Measurements from ENCODE around the gene LDLRAD3. TPM values are rescaled to one million over a fixed set of nuclear protein-coding genes. Genes with fewer than 3 reads are reported as not detected.
"Not testable (repeated sequence)": the region's sequence is repeated elsewhere in the genome, so short reads cannot be mapped to it uniquely, and the experiment has no call there.

Gene LDLRAD3
- total RNA-seq, 1 donor from 2014 or later, result 35.6 TPM

DNA sequence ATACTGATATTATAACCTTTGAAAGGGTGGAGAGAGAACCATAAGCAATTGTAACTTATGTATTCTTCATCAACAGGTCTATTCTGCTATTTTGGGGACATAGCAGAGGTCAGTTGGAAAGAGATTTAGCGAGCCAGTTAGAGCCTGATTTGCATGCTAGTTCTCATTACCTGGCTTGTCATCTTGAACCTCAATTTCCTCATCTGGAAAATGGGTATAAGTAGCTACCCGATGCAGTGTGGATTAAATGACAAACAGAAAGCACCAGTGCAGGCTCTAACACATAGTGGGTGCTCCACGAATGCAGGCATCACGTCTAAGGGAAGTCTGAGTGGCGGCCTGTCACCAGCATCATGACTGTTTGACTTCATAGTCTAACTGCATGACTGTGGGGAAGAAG, 67.7 kb downstream of the LDLRAD3 start:
- peaks cover 20% of the 10 kb centered on the region for H4K20me1 ChIP-seq (ENCODE audit: low read depth)

DNA sequence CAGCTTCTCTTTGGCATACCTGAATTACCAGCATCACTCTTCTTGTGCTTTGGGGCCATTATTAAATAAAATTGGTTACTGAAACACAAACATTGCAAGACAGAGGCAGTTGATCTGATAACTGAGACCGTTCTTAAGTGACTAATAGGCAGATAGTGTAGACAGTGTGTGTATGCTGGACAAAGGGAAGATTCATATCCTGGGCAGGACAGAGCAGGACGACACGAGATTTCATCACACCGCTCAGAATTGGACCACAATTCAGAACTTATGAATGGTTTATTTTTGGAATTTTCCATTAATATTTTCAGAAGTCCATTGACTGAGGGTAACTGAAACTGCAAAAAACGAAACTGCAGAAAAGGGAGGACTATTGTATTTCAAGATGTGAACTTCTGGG, 68.6 kb downstream of the LDLRAD3 start:
- H3K4me3 Mint-ChIP-seq, result no peak overlapping the region
- no peak overlapping the region for H3K27ac ChIP-seq
- H3K36me3 ChIP-seq, result no peaks in the 10 kb centered on the region
- H3K4me1 ChIP-seq, result peaks cover 28% of the 10 kb centered on the region
- DNase-seq (ENCODE audit: low spot score), result no peak
- H3K9me3 ChIP-seq (ENCODE audit: low read depth), result no peaks in the 10 kb centered on the region
- no peak overlapping the region for H3K4me3 ChIP-seq
- no peak overlapping the region for H2AFZ ChIP-seq (replicated peaks)
- H3K27ac Mint-ChIP-seq, result no peak overlapping the region
- H3F3A ChIP-seq (ENCODE audit: low read depth), result no peaks in the 10 kb centered on the region
- TF ChIP-seq, protein P1, sequence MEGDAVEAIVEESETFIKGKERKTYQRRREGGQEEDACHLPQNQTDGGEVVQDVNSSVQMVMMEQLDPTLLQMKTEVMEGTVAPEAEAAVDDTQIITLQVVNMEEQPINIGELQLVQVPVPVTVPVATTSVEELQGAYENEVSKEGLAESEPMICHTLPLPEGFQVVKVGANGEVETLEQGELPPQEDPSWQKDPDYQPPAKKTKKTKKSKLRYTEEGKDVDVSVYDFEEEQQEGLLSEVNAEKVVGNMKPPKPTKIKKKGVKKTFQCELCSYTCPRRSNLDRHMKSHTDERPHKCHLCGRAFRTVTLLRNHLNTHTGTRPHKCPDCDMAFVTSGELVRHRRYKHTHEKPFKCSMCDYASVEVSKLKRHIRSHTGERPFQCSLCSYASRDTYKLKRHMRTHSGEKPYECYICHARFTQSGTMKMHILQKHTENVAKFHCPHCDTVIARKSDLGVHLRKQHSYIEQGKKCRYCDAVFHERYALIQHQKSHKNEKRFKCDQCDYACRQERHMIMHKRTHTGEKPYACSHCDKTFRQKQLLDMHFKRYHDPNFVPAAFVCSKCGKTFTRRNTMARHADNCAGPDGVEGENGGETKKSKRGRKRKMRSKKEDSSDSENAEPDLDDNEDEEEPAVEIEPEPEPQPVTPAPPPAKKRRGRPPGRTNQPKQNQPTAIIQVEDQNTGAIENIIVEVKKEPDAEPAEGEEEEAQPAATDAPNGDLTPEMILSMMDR (IDR thresholded peaks at IDR 0.05), result no peak
- TF ChIP-seq EZH2phosphoT487 (IDR thresholded peaks at IDR 0.05) (no peak), EZH2 (IDR thresholded peaks at IDR 0.05) (no peak)
- H3K79me2 ChIP-seq (ENCODE audit: low read depth), result peaks cover 99% of the 10 kb centered on the region
- peaks cover 6% of the 10 kb centered on the region for H3K4me1 Mint-ChIP-seq
- H3K9me3 Mint-ChIP-seq, result no peaks in the 10 kb centered on the region
- H3K27me3 Mint-ChIP-seq (ENCODE audit: insufficient read depth, low read depth), result no peaks in the 10 kb centered on the region
- H3K27me3 ChIP-seq, result no peaks in the 10 kb centered on the region
- H4K20me1 ChIP-seq (ENCODE audit: low read depth), result peaks cover 20% of the 10 kb centered on the region
- no peaks in the 10 kb centered on the region for H3K36me3 Mint-ChIP-seq
- H3K4me2 ChIP-seq, result no peak overlapping the region
- H3K9ac ChIP-seq, result no peak overlapping the region

More for the DNA sequence above, 67.7 kb downstream of the LDLRAD3 start:
- Mint-ChIP-seq H3K27ac (no peak overlapping the region), H3K4me3 (no peak overlapping the region), H3K4me1 (peaks cover 6% of the 10 kb centered on the region), H3K9me3 (no peaks in the 10 kb centered on the region), H3K36me3 (no peaks in the 10 kb centered on the region), H3K27me3 (ENCODE audit: insufficient read depth, low read depth) (no peaks in the 10 kb centered on the region)
- H3K79me2 ChIP-seq (ENCODE audit: low read depth), result peaks cover 100% of the 10 kb centered on the region
- no peaks in the 10 kb centered on the region for H3K9me3 ChIP-seq (ENCODE audit: low read depth)
- H2AFZ ChIP-seq (replicated peaks), result no peak overlapping the region
- no peak for TF ChIP-seq EZH2phosphoT487 (IDR thresholded peaks at IDR 0.05)
- TF ChIP-seq, protein P1 (IDR thresholded peaks at IDR 0.05), result no peak
- no peak for TF ChIP-seq EZH2 (IDR thresholded peaks at IDR 0.05)
- no peak overlapping the region for H3K9ac ChIP-seq
- no peaks in the 10 kb centered on the region for H3K36me3 ChIP-seq
- DNase-seq (ENCODE audit: low spot score), result no peak
- H3K4me1 ChIP-seq, result peaks cover 34% of the 10 kb centered on the region
- H3K4me2 ChIP-seq, result no peak overlapping the region
- H3F3A ChIP-seq (ENCODE audit: low read depth), result no peaks in the 10 kb centered on the region
- no peak overlapping the region for H3K4me3 ChIP-seq
- no peak overlapping the region for H3K27ac ChIP-seq
- no peaks in the 10 kb centered on the region for H3K27me3 ChIP-seq

DNA sequence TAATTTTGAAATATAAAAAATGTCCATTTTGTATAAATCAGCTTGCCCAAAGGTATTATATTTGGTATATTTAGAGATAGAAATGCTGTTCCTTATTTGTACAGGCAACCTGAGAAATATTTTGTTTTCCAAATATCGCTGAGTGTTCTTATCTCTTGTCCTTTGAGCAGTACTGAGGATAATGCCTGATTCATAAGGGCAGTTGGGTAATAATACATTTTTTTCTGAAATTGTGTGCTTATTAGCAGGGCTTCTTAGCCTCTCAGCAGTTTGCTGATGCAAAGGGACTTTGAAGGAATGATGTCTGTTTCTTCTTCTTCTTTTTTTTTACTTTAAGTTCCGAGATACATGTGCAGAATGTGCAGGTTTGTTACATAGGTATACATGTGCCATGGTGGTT, 69.1 kb downstream of the LDLRAD3 start:
- Mint-ChIP-seq H3K9me3 (no peaks in the 10 kb centered on the region), H3K27me3 (ENCODE audit: insufficient read depth, low read depth) (no peaks in the 10 kb centered on the region), H3K4me3 (no peak overlapping the region), H3K36me3 (no peaks in the 10 kb centered on the region), H3K4me1 (peaks cover 6% of the 10 kb centered on the region), H3K27ac (no peak overlapping the region)
- no peaks in the 10 kb centered on the region for H3K27me3 ChIP-seq
- H3K4me3 ChIP-seq, result no peak overlapping the region
- no peaks in the 10 kb centered on the region for H3K36me3 ChIP-seq
- H3K4me1 ChIP-seq, result peaks cover 23% of the 10 kb centered on the region
- TF ChIP-seq, protein P1 (IDR thresholded peaks at IDR 0.05), result no peak
- no peak for TF ChIP-seq EZH2 (IDR thresholded peaks at IDR 0.05)
- TF ChIP-seq EZH2phosphoT487 (IDR thresholded peaks at IDR 0.05), result no peak
- no peak overlapping the region for H2AFZ ChIP-seq (replicated peaks)
- peaks cover 20% of the 10 kb centered on the region for H4K20me1 ChIP-seq (ENCODE audit: low read depth)
- no peak overlapping the region for H3K4me2 ChIP-seq
- H3K9ac ChIP-seq, result no peak overlapping the region
- H3K27ac ChIP-seq, result no peak overlapping the region
- H3K79me2 ChIP-seq (ENCODE audit: low read depth), result peaks cover 98% of the 10 kb centered on the region
- DNase-seq (ENCODE audit: low spot score), result no peak
- no peaks in the 10 kb centered on the region for H3F3A ChIP-seq (ENCODE audit: low read depth)
- no peaks in the 10 kb centered on the region for H3K9me3 ChIP-seq (ENCODE audit: low read depth)

DNA sequence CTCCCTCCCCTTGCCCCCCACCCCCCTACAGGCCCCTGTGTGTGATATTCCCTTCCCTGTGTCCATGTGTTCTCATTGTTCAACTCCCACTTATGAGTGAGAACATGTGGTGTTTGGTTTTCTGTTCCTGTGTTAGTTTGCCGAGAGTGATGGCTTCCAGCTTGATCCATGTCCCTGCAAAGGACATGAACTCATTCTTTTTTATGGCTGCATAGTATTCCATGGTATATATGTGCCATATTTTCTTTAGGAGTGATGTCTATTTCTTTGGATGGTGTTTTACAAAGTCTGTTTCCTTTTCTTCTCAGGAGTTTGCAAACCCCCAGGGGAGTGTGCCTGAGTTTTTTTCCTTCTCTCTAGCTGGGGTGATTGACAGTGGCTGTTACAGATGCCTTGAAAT, 69.6 kb downstream of the LDLRAD3 start:
- H3K27me3 Mint-ChIP-seq (ENCODE audit: insufficient read depth, low read depth); H3K36me3 Mint-ChIP-seq; H3K9me3 ChIP-seq (ENCODE audit: low read depth); DNase-seq (ENCODE audit: low spot score); H3K27ac ChIP-seq; H3K4me3 Mint-ChIP-seq; H3K36me3 ChIP-seq; H3K27ac Mint-ChIP-seq; H3K4me2 ChIP-seq; H3K27me3 ChIP-seq; H2AFZ ChIP-seq (replicated peaks); H3F3A ChIP-seq (ENCODE audit: low read depth); H3K9me3 Mint-ChIP-seq; H3K4me3 ChIP-seq; H3K9ac ChIP-seq; H3K4me1 Mint-ChIP-seq: not testable (repeated sequence)
- peaks cover 20% of the 10 kb centered on the region for H3K4me1 ChIP-seq
- H3K79me2 ChIP-seq (ENCODE audit: low read depth), result peaks cover 98% of the 10 kb centered on the region
- H4K20me1 ChIP-seq (ENCODE audit: low read depth), result peaks cover 20% of the 10 kb centered on the region
